Inflammatory macrophage treated with lipopolysaccharide for 1 hour (primary cell): Measurements from ENCODE around the gene C8A.

ENCODE experiments used
- DNase-seq, 2 donors: peaks; one replicate each; pipeline ENCODE4 v3.0.0-alpha.2; 2020 to 2022

The C8A gene

DNA sequence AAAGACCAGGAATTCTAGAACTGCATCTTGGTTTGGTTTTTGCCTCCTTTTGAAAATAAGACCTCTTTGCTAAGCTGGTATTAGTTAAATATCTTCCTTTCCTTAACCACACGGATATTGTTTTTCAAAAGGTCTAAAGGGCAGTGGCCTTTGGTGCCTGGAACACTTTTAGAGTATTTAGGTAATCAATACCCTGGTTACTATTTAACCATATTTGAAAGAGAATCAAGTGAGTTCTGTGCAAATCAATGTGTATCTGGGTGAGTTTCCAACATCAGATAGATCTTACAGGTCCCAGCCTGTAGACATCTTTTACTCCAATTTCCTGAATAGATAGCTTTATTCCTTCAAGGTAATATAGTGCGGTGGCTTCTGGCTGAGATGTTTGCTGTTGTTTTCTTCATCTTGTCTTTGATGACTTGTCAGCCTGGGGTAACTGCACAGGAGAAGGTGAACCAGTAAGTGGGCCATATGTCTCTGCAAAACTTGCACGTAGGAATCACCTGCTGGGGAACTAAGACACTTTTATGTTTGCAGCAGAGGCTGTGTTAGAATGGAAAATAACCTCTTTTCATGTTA, at the start of gene C8A:
TSS of gene C8A (plus strand) at position 277 of the 579 bp plus-strand sequence. CDS start at position 382, 105 bp downstream.
- no peak for DNase-seq

DNA sequence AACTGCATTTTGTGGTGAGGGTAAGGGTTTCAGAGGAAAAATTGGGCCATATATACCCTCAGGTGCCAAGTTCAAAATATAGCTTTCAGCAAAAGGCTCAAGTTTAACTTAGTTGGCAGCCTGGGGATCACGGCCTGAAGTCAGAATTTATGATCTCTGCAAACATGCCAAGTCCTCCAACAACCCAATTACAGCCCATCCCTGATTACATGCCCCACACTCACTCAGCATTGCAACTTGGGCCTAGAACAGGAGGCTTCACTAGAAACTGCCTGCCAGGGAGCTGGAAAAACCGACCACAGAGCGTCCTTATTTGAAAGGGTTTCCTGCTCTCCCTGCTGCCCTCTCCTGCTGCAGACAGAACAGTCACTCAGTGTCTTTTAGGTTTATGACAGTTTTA, 47.8 kb upstream of the C8A start:
- no peak for DNase-seq

DNA sequence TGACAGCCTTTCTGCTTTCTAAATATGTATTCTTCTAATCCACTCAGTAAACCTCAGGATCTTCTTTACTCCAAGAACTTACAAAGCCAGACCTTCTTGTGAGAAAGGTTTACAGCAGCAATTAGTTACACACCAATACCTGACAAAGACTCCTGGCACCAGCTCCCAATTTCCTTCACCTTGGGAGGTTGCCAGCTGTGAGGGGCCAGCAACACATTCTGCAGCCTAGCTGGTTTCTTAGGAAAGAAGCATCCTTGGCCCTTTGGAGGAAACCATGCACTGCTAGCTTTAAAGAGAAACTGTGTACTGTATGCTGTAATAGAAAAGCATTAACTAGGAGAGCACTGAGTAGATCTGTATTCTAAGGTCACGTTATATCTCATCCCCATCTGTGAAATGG, 46.2 kb upstream of the C8A start:
- no peak for DNase-seq

DNA sequence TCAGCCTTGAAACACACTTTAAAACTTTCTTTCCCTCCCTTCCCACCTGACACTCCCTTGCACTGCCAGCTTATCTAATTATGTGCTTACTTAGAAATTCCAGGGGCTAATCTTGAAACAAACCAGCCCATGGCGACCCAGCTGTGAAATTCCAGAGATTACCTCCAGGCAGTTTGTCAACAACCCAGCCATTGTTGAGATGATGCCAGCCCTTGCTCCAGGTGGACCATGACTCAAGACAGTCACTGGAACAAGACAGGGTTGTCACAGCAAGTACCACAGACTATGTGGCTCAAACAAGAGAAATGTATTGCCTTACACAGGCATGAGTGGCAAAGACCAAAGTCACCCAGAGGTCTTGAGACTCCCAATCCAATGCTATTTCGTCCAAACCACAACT, 43.3 kb upstream of the C8A start:
- DNase-seq = no peak

DNA sequence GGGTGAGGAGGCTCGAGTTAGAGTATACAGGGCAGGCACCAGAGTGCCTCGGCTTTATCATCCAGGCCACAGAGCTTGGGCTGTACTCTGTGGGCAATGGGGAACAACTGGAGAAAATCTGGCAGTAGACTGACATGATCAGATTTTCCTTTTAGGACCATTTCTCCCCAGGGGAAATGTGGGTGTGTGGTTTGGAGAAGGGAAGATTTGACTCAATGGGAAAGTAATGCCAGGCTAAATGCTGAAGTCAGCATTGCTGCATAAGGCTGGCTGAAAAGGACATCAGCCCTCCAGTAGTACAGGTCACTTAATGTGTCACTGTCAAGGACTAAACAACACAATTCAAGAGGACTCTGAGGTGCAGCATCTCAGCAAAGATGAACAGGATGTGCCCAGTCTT, 40.4 kb upstream of the C8A start:
- no peak for DNase-seq

DNA sequence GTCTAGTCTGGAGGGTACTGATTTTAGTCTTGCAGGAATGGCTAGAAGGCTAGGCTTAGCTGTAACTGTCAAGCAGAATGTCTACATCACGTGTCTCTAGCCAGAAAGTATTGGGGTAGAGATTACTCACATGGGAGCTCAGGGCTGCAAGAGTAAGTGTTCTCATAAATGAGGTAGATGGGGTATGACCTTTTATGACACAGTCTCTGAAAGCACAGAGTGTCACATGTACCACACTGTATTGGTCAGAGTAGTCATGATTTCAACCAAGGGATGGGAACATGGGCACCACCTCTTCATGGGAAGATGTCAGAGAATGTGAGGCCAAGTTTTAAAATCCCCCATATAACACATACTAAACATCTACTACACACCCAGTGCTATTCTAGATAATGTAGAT, 38.3 kb upstream of the C8A start:
- DNase-seq = no peak

DNA sequence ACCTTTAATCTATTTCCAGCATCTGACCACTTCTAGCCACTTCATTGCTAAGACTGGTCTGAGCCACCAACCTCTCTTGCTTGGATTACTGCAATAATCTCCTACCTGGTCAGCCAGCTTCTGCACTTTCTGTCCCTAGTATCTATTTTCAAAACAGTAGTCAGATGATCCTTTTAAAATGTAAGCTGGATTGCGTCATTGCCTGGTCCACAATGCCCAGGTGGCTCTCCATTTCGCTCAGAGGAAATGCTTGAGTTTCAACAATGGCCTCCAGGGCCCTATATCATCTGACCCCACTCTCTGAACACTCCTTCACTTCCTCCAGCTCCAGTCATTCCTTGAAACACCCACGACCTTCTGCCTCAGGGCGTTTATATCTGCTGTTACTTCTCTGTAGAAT, 37.7 kb upstream of the C8A start:
- no peak for DNase-seq

DNA sequence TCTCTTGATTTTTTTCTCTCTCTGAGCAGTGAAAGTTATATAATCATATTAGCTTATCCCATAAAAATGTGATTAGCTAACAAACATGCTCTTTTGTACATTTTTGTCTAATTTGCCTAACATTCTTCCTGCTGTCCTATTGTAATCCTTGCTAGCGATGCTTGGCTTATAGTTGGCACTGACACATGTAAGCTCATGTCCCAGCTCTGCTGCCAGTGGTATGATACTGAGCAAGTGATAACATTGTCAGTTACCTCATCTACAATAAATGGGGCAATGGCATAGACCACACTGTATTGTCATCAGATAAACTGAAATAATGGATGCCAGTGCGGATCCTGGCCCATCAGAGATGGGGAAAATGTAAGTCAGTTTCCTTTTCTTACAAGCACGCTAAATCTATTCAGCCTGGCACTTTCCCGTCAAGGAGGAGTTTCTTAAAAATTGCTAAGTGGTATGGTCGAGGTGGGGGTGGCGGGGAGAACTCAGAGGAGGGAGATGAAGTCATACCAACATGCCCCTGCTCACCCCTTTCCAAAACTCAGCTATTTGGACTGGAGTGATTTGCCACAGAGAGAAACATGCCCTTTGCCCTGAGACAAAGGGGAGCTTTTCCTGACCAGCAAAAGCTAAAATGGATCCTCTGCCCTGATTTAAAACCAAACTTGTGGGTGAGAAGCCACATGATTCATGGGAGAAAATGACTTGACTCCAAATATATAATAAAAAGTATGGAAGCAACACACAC, 36.7 kb upstream of the C8A start:
- no peak for DNase-seq

DNA sequence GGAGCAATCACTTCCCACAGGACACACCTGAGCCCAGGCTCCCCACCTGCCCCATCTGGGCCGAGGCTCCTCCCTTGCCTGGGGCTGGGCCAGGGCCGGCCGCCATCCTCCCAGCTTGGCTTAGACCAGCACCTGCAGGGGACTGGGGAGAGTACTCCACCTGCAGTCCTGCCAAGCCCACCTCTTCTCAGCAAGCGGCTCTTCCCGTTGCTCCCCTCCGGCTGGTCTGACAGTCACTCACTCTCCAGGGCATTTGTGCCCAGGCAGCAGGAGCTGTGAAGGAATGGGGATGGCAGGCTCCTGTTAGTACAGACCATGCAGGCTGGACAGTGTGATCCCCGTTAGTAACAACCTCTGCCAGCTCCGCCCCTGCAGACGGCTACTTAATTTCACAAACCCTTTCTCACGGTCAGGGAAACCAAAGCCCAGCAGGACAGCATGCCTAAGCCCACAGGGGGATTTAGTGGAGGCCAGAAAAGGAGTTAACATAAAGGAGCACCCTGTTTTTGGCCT, 35.2 kb upstream of the C8A start, which contains the start of gene FYB2:
TSS of gene FYB2 (minus strand) at position 18 of the 513 bp plus-strand sequence. CDS start 114 bp downstream, outside the sequence.
- DNase-seq = no peak

DNA sequence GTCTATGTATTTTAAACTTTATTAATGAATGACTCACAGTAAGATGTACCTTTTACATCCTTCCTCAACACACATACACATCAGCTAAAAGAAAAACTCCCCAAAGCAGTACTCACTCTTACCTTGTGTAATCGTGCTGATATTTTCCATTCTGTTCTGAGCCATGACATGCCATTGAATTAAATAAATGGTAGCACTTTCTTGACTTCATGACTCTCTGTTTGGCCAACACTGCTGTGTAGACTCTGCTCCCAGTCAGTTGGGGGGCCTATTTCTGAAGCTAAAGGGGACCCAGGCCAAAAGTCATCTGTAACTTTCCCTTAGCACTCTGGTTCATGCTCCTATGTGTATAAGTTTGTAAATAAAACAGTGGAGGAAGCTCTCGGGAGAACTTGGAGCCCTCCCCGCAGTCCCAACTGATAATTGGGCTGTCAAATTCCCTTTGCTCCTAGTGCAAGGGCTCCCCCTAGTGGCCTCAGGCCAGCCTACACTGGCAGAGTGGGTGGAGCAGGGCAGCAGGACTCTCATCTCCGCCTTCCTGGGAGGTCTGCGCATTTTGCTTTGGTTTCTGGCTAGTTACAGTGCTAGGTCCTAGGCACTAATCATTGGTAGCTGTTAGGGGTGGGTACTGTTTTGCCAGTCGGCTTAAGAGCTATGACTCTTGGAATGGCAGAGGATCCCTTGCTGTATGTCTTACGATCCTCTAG, 33.7 kb upstream of the C8A start:
- DNase-seq = peak; percentile 34 to 88

DNA sequence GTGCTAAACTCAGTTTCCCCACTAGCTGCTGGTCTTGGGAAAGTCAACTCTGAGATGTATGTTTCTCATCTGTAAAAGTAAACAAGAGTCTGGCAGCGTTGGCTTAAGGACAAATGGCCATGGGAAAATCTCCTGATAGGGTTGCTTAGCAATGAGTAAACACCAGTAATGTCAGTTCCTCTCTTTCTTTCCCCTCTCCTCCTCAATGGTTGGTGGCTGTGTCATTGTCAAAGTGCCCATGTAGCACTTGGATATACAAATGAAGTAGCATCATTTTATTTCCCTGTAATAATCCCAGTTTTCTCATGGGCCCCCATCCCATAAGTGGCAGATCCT, 33.2 kb upstream of the C8A start:
- peak; percentile 18 to 38 for DNase-seq

DNA sequence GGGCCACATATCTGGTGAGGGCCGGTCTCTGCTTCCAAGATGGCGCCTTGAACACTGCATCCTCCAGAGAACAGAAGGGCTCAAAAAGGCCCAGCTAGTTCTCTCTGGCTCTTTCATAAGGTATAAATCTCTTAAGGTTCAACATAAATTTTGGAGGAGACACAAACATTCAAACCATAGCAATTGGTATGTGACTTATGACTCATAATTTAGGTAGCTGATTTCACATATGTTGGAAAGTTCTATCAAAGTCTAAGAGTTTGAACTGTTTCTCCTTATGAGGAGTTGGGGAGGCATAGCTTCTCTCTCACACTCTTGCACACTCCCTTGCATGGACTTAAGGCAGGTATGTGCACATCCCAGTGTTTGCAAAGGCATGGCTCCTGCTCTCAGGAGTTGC, 30.3 kb upstream of the C8A start:
- no peak for DNase-seq

DNA sequence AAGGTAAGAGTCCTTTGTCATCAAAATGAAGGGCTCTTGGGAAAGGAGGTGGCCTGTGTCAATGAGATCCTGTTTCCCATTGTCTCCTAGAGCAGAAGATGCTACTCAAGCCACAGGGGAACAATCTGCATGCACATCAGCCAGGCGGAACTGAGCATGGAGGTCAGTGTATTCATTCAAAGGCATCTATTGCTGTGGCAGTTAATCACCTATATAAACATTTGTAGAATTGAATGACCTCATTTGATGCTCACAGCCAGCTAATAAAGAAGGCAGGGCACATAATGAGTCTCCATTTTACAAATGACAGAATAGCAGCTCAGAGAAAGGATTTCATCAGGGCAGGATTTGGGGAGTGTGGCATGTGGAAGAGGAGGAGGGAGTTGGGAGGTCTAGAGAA, 29.7 kb upstream of the C8A start:
- no peak for DNase-seq

DNA sequence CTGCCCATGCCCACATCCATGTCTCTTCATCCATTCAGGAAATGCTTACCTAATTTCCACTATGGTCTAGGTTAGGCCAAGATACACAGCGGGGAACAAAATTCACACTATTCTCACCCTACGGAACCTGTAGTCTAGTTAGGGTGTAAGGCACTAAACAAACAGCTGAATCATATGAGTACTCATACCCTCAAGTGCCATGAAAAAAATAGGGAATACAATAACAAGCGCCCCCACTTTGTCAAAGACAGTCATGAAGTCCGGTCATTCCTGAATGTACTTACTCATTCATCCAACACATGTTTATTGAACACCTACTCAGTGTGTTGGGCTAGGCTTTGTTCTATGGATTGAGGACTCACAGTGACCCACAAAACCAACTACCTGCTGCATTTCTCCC, 29.2 kb upstream of the C8A start:
- no peak for DNase-seq

DNA sequence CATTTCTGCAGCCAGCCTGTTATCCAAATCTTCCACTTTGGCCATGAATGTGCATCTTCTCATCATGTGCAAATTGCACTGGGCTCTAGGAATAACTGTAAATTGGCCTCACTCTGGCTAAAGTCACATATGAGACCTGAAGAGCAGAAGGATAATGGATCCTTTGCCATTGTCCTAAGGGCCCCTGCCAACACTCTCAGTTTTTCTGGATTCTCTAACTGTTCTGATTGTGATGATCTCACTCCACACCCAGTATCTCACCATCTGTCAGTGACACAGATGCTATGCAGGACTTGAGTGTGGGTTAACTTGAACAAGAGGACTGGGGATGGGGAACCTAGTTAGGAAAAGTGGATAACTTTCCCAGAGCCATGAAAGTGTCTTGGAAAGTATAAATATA, 26.9 kb upstream of the C8A start:
- no peak for DNase-seq

DNA sequence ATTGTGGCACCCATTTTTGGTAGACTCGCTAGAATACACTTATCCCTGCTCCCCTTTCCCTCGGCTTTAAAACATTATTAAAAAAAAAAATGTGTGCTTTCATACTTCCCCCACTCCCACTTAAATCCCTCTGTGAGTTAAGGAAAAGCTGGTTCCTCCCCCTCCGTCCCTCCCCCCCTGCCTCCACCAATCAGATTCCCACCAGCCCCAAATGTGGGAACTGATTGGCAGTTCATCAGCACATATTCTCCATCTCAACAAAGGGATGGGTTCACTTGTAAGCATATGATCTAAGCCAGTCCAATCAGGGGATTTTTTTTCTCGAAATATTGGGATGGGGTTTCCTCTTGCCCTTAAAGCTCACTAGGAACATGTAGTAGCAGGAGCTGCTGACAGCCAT, 24.5 kb upstream of the C8A start:
- no peak for DNase-seq

DNA sequence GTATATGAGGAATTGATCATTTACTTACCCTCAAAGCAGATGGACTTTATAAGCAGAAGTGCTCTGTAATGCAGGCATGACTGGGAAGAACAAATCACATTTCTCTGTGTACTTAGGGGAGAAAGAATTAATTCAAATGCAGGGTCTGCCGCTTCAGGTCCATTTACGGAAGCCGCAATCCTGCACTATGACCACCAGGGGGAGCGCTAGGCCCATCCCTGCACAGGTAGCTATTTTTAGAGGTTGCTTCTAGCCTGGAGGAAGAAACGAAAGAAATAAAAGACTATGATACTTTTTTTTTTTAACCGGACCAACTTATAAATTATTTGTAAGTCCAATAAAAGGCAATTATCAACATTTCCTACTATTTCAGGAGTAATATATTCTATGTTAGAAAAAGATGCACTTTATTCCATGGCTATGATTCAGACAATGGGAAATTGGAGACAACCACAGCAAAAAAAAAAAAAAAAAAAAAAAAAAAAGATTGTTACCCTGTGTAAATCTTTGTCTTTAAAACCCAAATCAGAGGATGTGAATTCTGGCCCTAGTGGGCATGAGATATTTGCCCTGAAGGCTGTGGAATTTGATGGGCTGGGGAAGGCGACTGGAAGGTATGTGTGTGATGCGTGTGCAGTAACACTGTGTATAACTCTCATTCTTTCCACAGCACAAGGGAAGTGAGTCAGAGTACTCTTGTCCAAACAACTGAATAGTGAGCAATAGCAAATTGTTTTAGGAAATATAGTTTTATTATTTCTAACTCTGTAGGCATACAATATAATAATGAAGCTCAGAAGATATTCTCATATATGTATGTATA, 22.5 kb upstream of the C8A start:
- DNase-seq = peak; percentile 23 to 78

DNA sequence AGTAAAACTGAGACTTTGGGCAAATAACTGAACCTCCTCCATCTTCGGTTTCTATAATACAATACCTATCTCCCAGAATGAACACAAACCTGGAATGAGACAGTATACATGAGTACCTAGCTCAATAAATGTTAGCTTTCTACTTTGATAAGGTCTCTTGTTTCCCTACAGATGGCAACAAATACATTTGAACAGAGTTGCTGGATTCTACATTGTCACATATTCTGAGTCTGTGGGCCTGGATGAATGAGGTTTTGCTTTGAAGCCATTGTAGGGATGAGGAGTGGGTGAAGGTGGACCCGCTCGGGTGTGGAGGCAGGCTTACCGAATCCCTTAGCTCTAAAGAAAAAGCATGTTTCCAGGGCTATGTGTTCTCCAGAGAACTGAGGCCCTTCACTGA, 21.5 kb upstream of the C8A start:
- no peak for DNase-seq

DNA sequence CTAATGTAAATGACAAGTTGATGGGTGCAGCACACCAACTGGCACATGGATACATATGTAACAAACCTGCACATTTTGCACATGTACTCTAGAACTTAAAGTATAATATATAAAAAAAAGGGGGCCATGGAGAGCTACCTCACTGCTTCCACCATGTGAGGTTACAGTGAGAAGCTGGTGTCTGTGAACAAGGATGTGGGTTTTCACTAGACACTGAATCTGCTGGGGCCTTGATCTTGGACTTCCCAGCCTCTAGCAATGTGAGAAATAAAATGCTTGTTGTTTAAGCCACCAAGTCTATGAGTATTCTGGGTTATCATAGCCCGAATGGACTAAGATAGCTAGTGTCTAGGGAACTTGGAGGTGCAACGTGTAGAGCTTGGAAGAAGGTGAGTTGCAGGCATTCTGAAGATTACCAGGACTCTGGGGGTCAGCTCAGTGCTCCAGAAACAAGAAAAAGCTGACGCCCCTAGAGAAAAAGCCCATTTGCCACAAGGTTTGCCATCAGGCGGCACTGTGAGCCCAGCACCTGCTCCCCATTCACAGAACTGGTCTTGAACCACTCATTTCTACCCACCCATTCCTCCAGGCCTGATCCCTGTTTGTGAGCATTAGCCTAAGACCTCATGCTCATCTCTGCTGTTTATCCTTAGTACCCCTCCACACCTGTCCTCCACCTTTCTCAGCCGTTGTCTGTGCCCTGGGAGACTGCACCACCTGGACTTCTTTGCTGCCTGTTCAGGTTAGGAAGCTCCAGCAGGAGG, 20.3 kb upstream of the C8A start:
- DNase-seq = no peak

DNA sequence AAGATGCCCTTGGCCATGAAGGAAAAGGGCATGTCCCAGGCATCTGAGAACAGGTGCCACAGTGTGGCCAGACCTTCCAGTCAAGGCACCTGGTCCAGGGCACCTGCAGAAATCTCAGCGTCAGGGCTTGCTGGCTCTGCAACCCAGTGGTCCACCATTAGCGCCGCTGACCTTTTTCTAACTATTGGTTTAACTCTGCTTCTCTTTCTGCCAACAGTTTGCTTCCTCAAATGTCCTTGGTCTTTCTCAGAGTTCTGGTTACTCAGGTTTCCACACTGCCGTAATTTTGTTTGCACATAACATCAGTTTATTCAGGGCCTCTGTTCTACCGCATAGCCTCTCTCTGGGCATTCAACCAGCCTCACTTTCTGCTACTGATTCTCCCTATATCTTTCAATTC, 18.9 kb upstream of the C8A start:
- DNase-seq = no peak

DNA sequence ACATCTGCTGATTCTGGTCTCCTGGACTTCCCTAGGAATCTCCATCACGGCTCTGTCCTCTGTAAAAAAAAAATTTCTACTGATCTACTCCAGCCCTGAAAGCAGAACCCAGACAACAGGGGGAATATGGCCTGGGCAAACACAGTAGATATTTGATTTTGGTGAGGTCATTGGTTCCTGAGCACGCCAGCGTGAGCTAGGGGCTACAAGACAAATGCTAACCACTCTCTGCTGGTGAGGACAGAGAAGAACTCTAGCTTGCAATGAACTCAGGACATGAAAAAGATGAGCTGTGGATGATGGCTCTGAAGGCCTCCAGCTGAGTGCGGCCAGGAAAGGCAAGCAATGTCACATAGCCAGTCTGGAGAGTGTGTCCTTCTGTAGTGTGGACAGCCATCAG, 18.2 kb upstream of the C8A start:
- no peak for DNase-seq

DNA sequence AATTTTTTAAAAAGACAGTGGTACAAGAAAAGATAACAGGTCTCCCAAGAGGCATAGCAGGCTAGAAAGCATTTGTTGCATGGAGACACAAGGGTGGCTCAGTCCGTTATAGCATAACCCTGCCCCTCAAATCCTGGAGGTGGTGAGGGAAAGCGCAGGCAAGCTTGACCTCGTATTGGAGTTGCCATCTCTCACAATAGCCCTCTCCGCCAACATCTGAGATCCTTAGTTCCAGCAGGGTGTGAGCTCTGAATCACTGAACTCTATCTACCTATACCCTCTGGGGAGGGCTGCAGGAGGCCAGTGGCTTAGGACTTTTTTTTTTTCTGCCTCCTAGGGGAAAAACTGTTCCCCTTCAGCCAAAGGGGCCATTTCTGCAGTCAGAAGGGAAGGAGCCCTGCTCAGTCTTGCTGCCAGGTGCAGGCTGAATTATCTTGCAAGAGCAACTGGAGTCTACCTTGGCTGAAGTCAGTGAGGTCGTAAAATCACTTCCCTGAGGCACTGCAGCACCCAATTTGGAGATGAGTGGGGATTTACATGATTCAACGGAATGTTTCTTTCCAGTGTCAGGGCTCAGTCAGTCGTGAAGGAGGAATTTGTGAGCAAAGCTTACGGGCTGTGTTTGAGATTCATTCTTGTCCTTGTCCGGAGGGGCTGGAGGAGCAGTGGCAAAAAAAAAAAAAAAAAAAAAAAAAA, 17.2 kb upstream of the C8A start:
- DNase-seq = no peak
